ENCODE data around the gene ZC3H14. TPM values are rescaled to one million over a fixed set of nuclear protein-coding genes. Genes with fewer than 3 reads are reported as not detected.
A peak's percentile ranks its signal among the peaks of the same experiment; 100 is the strongest.

ZC3H14 gene
- total and polyA plus RNA-seq, 12 donors: 24.5 to 49.4 (median 38.0) TPM

- no peaks in the 10 kb centered on the region for H3K27me3 ChIP-seq
- no peaks in the 10 kb centered on the region for H3K36me3 ChIP-seq
- H3K9me3 ChIP-seq: peaks cover 0 to 18% (median 0%) of the 10 kb centered on the region in 11 donors
- no peaks in the 10 kb centered on the region for H3K4me1 ChIP-seq
- no peak for TF ChIP-seq CTCF (IDR thresholded peaks at IDR 0.05)
- no peak for DNase-seq
- ATAC-seq: no peak
- 65 to 67% methylated on average over 1 of the region's 1 CpG for WGBS, 2 donors
- intact Hi-C loops (cut with DNase I): no loop called here
- H3K27ac ChIP-seq: no peak overlapping the region
- no peak overlapping the region for H3K4me3 ChIP-seq
Measured at GRCh38 chr14:88639221-88639620, 76.4 kb downstream of the ZC3H14 start.

- H3K27me3 ChIP-seq: no peaks in the 10 kb centered on the region
- no peaks in the 10 kb centered on the region for H3K36me3 ChIP-seq
- 86 to 87% methylated on average over 5 of the region's 5 CpGs for WGBS, 2 donors
- H3K4me3 ChIP-seq: no peak overlapping the region
- TF ChIP-seq CTCF (IDR thresholded peaks at IDR 0.05): no peak
- H3K27ac ChIP-seq: no peak overlapping the region
- no peak for DNase-seq
- intact Hi-C loops (cut with DNase I): loop anchor here in 6 of 10 donors (10.0 kb wide), 4 partner anchors 195 to 1255 kb away; no protein-coding TSS in a partner anchor
- H3K4me1 ChIP-seq: no peaks in the 10 kb centered on the region
- H3K9me3 ChIP-seq: peaks cover 0 to 12% (median 0%) of the 10 kb centered on the region in 11 donors
- no peak for ATAC-seq
Measured at GRCh38 chr14:88660056-88660455, 97.2 kb downstream of the ZC3H14 start.

DNA sequence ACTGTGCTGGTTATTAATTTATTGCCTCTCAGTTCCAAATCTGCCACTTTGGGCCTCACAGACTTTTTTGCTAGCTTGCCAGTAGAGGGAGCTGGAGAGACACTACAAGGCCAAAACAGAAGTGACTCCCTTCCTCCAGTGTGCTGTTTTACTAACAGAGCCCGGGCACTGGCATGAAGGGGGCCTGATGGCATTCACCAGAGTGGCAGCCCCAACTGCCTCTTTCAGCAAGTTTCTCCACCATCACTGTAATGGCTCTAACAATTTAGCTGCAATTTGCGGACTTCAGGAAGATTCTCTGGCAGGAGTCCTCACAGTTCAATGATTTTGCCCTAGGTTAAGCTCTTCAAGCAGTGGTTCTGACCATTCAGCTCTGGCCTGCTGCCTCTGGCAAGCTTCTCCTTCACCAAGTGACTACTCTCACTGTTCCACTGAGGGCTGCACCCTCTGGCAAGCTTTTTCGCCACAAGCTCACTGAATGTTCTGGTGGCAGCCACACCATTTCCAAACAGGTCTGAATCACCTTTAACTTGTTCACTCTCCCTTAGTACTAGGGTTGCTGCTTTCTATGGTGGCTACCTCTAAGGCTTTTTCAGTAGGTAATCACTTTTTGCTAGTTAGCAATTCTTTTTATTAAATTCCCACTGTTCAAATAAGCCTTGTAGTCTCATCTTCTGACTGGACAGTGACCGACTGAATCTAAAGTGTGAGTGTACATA lies 104.9 kb downstream of the ZC3H14 start:
- no peak overlapping the region for H3K4me3 ChIP-seq
- H3K4me1 ChIP-seq: peaks cover 0 to 12% (median 0%) of the 10 kb centered on the region in 9 donors
- peak; percentile 55 to 82 (median 76) for ATAC-seq
- H3K36me3 ChIP-seq: no peaks in the 10 kb centered on the region
- WGBS, 2 donors: 36 to 43% methylated on average over 4 of the region's 4 CpGs
- DNase-seq: peak in 1 of 2 donors; percentile 53
- TF ChIP-seq CTCF (IDR thresholded peaks at IDR 0.05): peak; percentile 42 to 87 (median 78)
- intact Hi-C loops (cut with DNase I): loop anchor here in 8 of 10 donors (5.0 to 10.0 kb wide), 7 partner anchors 187 to 1250 kb away; no protein-coding TSS in a partner anchor
- H3K27ac ChIP-seq: no peak overlapping the region
- H3K27me3 ChIP-seq: no peaks in the 10 kb centered on the region
- H3K9me3 ChIP-seq: peaks cover 0 to 16% (median 0%) of the 10 kb centered on the region in 11 donors

GRCh38 chr14:88668448-88669116 lies 105.7 kb downstream of the ZC3H14 start:
- DNase-seq: no peak
- Histone ChIP-seq H3K4me3 (no peak overlapping the region), H3K36me3 (no peaks in the 10 kb centered on the region), H3K4me1 (peaks cover 0 to 12% (median 0%) of the 10 kb centered on the region in 9 donors), H3K27ac (no peak overlapping the region), H3K27me3 (no peaks in the 10 kb centered on the region), H3K9me3 (peaks cover 0 to 17% (median 0%) of the 10 kb centered on the region in 11 donors)
- intact Hi-C loops (cut with DNase I): loop anchor here in 8 of 10 donors (5.0 to 10.0 kb wide), 7 partner anchors 186 to 1249 kb away; no protein-coding TSS in a partner anchor
- WGBS, 2 donors: 87 to 92% methylated on average over 3 of the region's 3 CpGs
- TF ChIP-seq CTCF (IDR thresholded peaks at IDR 0.05): no peak
- ATAC-seq: peak in 2 of 8 donors; percentile 39 to 55
